ENCODE data around the gene BNC2.

DNA sequence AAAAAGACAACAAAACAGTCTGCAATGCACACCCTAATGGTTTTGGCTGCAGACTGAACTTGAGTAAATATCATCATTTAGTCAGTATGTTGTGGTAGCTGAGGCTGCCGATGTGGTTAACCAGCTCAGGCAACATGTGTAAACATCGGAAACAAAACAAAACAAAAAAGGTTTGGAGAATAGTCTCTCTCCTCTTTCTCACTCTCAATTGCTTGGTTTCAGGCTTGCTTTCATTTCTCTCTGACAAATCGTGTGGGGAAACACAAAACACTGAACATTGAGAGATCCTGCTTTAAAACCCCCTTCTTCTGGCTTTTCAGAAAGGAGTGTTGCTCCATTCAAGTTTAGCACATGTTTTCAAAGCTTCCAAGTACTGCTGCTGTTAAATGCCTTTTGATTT is 453.3 kb downstream of the BNC2 start:
- TF ChIP-seq, protein P1, sequence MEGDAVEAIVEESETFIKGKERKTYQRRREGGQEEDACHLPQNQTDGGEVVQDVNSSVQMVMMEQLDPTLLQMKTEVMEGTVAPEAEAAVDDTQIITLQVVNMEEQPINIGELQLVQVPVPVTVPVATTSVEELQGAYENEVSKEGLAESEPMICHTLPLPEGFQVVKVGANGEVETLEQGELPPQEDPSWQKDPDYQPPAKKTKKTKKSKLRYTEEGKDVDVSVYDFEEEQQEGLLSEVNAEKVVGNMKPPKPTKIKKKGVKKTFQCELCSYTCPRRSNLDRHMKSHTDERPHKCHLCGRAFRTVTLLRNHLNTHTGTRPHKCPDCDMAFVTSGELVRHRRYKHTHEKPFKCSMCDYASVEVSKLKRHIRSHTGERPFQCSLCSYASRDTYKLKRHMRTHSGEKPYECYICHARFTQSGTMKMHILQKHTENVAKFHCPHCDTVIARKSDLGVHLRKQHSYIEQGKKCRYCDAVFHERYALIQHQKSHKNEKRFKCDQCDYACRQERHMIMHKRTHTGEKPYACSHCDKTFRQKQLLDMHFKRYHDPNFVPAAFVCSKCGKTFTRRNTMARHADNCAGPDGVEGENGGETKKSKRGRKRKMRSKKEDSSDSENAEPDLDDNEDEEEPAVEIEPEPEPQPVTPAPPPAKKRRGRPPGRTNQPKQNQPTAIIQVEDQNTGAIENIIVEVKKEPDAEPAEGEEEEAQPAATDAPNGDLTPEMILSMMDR (IDR thresholded peaks at IDR 0.05) = no peak
- TF ChIP-seq POLR2A (IDR thresholded peaks at IDR 0.05) = no peak
